ENCODE measurements around the gene BIRC6. TPM values are rescaled to one million over a fixed set of nuclear protein-coding genes. Genes with fewer than 3 reads are reported as not detected.

The BIRC6 gene
- total RNA-seq (166 and 196 TPM in 2 replicates), polyA plus RNA-seq (36.6 and 41.7 TPM in 2 replicates), polyA minus RNA-seq (214 and 226 TPM in 2 replicates)
- total RNA-seq (2013) = 144 TPM

DNA sequence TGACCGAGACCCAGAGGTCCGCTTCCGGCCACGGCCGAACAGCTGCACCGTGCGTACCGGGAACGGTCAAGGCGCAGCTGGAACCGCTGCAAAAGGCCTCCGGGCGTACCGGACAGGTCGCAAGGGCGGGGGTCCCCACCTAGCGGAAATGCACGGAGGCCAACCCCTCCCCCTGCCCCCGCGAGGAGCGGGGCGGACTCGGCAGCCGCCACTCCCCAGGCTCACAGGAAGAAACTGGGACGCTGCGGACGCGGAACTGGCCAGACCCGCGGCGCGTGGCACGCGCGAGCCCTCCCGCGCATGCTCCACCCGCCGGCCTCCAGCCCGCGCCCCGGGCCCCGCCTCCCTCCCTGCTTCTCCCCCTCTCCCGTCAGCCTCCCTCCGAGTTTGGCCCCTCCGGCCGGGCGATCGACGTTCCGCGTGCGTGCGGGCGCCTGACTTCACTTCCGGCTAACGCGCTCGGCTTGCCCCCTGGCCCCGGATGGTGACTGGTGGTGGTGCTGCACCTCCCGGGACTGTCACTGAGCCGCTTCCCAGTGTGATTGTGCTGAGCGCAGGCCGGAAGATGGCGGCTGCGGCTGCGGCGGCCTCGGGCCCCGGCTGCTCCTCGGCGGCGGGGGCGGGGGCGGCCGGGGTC lies at the start of gene BIRC6:
Gene BIRC6 (plus strand): TSS at position 343 of the 637 bp plus-strand sequence. CDS start 139 bp downstream, at position 482.
- ATAC-seq (ENCODE audit: low read depth) = peak; percentile 86
- Histone ChIP-seq H3K4me2 (replicated peaks; ENCODE audit: low read depth, low read length, poor library complexity, severe bottlenecking) (peak within 1 kb of the TSS; percentile 89), H3K27me3 (replicated peaks in 1 of 4; ENCODE audit: control extremely low read depth in 1 of 4, control insufficient read depth in 3 of 4, insufficient read depth in 4 of 4, low read length in 3 of 4) (no peaks in the 10 kb centered on the region), H3K4me3 (ENCODE audit: control extremely low read depth in 1 of 5, extremely low read depth in 1 of 5, insufficient read depth in 1 of 5, low read depth in 2 of 5, low read length in 4 of 5) (peak within 1 kb of the TSS; percentile 63 to 98 (median 97)), H3K27ac (ENCODE audit: low read length in 2 of 2) (peak within 1 kb of the TSS; percentile 91 to 92), H3K9me3 (ENCODE audit: control extremely low read depth in 1 of 3, control insufficient read depth in 2 of 3, insufficient read depth in 1 of 3, low read length in 2 of 3) (no peaks in the 10 kb centered on the region), H2AFZ (ENCODE audit: insufficient read depth, low read depth, low read length, poor library complexity, severe bottlenecking) (peak within 1 kb of the TSS; percentile 93), H3K4me1 (ENCODE audit: control insufficient read depth in 2 of 2, insufficient read depth in 2 of 2, low read length in 2 of 2) (peaks cover 34 to 36% of the 10 kb centered on the region in 2 donors), H4K20me1 (ENCODE audit: control insufficient read depth, insufficient read depth, low read length, poor library complexity, severe bottlenecking) (peaks cover 18% of the 10 kb centered on the region), H3K9ac (ENCODE audit: low read length) (peak within 1 kb of the TSS; percentile 85), H3K36me3 (replicated peaks in 1 of 2; ENCODE audit: control extremely low read depth in 1 of 2, control insufficient read depth in 1 of 2, extremely low read depth in 1 of 2, insufficient read depth in 2 of 2, low read length in 1 of 2) (peaks cover 3% of the 10 kb centered on the region in 2 experiments), H3K79me2 (ENCODE audit: control insufficient read depth, insufficient read depth, low read length) (peaks cover 46% of the 10 kb centered on the region)
- H3K27ac Mint-ChIP-seq = peak within 1 kb of the TSS; percentile 98
- CTCF ChIA-PET = no interaction called here
- WGBS (ENCODE audit: insufficient coverage) = under 1% methylated on average over 76 of the region's 76 CpGs
- H3K9me3 Mint-ChIP-seq (ENCODE audit: insufficient read depth) = peaks cover 2% of the 10 kb centered on the region
- H3K4me1 Mint-ChIP-seq = peaks cover 38% of the 10 kb centered on the region
- peak within 1 kb of the TSS; percentile 91 for H3K4me3 Mint-ChIP-seq
- intact Hi-C loops (cut with micrococcal nuclease) = loop anchor here (1.0 to 5.0 kb wide), 7 partner anchors 78 to 1242 kb away; partner anchors contain the start of genes FAM98A, MEMO1, RASGRP3 and SPAST
- DNase-seq = peak; percentile 97
- no peak for TF ChIP-seq EZH2 (IDR thresholded peaks at IDR 0.05; ENCODE audit: borderline replicate concordance, insufficient read depth, low read depth, low read length, poor library complexity, severe bottlenecking)
- no peak for TF ChIP-seq CTCF (IDR thresholded peaks at IDR 0.05)
- POLR2A ChIA-PET = no interaction called here
- H3K27me3 Mint-ChIP-seq = no peaks in the 10 kb centered on the region

DNA sequence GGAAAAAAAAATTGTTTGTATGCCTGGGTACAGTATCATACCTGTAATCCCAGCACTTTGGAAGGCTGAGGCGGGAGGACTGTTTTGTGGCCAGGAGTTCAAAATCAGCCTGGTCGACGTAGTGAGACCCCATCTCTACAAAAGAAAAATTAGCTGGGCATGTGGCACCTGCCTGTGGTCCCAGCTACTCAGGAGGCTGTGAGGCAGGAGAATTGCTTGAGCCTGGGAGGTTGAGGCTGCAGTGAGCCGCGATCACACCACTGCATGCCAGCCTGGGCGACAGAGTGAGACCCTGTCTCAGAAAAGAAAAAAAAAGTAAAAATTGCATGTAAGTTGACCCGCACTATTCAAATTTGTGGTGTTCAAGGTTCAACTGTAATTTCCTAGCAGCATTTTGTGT lies 46.2 kb upstream of the BIRC6 start:
- H3K27ac ChIP-seq (ENCODE audit: low read length in 2 of 2) = no peak overlapping the region
- TF ChIP-seq CTCF (IDR thresholded peaks at IDR 0.05) (no peak), EZH2 (IDR thresholded peaks at IDR 0.05; ENCODE audit: borderline replicate concordance, insufficient read depth, low read depth, low read length, poor library complexity, severe bottlenecking) (no peak)
- no peaks in the 10 kb centered on the region for H3K4me1 ChIP-seq (ENCODE audit: control insufficient read depth in 2 of 2, insufficient read depth in 2 of 2, low read length in 2 of 2)
- H3K27ac Mint-ChIP-seq = no peak overlapping the region
- no peaks in the 10 kb centered on the region for H4K20me1 ChIP-seq (ENCODE audit: control insufficient read depth, insufficient read depth, low read length, poor library complexity, severe bottlenecking)
- CTCF ChIA-PET = no interaction called here
- no peak overlapping the region for H3K4me2 ChIP-seq (replicated peaks; ENCODE audit: low read depth, low read length, poor library complexity, severe bottlenecking)
- no peak overlapping the region for H3K4me3 Mint-ChIP-seq
- ATAC-seq (ENCODE audit: low read depth) (no peak), DNase-seq (no peak)
- H3K27me3 Mint-ChIP-seq = no peaks in the 10 kb centered on the region
- H3K36me3 ChIP-seq (replicated peaks in 1 of 2; ENCODE audit: control extremely low read depth in 1 of 2, control insufficient read depth in 1 of 2, extremely low read depth in 1 of 2, insufficient read depth in 2 of 2, low read length in 1 of 2) = peaks cover 4 to 11% of the 10 kb centered on the region in 2 experiments
- H3K79me2 ChIP-seq (ENCODE audit: control insufficient read depth, insufficient read depth, low read length) = no peaks in the 10 kb centered on the region
- no peaks in the 10 kb centered on the region for H3K9me3 Mint-ChIP-seq (ENCODE audit: insufficient read depth)
- WGBS (ENCODE audit: insufficient coverage) = 89% methylated on average over 4 of the region's 7 CpGs
- intact Hi-C loops (cut with micrococcal nuclease) = no loop called here
- no peak overlapping the region for H2AFZ ChIP-seq (ENCODE audit: insufficient read depth, low read depth, low read length, poor library complexity, severe bottlenecking)
- H3K9me3 ChIP-seq (ENCODE audit: control extremely low read depth in 1 of 3, control insufficient read depth in 2 of 3, insufficient read depth in 1 of 3, low read length in 2 of 3) = peaks cover 0 to 2% (median 0%) of the 10 kb centered on the region in 3 donors
- H3K4me1 Mint-ChIP-seq = no peaks in the 10 kb centered on the region
- H3K27me3 ChIP-seq (replicated peaks in 1 of 4; ENCODE audit: control extremely low read depth in 1 of 4, control insufficient read depth in 3 of 4, insufficient read depth in 4 of 4, low read length in 3 of 4) = no peaks in the 10 kb centered on the region
- no peak overlapping the region for H3K4me3 ChIP-seq (ENCODE audit: control extremely low read depth in 1 of 5, extremely low read depth in 1 of 5, insufficient read depth in 1 of 5, low read depth in 2 of 5, low read length in 4 of 5)
- H3K9ac ChIP-seq (ENCODE audit: low read length) = no peak overlapping the region
- POLR2A ChIA-PET = no interaction called here
